ENCODE measurements around the gene SDC3.

The SDC3 gene

DNA sequence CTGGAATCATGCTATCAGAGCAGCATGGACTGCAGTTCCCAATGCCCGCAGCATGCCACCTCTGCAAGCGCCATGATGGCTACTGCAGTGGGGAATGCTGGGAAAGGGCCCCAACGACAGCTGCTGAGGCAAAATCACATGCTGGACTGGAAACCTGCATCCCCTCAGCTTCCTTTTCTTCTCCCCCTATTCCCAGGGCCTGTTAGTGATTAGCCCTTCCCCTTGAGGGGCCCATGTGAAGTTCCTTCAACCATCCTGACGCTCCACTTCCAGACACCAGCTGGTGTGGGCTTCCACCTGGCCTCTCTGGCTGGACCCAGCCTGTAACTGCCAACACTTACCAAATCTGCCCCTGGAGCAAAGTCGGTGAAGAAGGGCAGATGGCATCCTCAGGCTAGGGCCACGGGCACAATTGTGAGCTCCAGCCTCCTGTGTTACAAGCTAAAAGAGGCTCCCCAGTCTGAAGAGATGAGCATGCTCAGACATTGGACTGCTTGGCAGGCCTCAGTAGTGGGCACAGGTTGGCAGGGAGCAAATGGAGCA, 22.1 kb upstream of the SDC3 start:
- H3K9me2 ChIP-seq (replicated peaks; ENCODE audit: control insufficient read depth, low read length), result no peaks in the 10 kb centered on the region
- H3K27ac ChIP-seq (ENCODE audit: low read depth, low read length), result no peak overlapping the region
- no peaks in the 10 kb centered on the region for H3K9me3 ChIP-seq (ENCODE audit: control insufficient read depth, insufficient read depth, low read length)
- H3K36me3 ChIP-seq (ENCODE audit: control insufficient read depth, low read length), result peaks cover 44% of the 10 kb centered on the region
- peaks cover 32% of the 10 kb centered on the region for H3F3A ChIP-seq (ENCODE audit: control insufficient read depth, insufficient read depth)
- TF ChIP-seq, protein P1, sequence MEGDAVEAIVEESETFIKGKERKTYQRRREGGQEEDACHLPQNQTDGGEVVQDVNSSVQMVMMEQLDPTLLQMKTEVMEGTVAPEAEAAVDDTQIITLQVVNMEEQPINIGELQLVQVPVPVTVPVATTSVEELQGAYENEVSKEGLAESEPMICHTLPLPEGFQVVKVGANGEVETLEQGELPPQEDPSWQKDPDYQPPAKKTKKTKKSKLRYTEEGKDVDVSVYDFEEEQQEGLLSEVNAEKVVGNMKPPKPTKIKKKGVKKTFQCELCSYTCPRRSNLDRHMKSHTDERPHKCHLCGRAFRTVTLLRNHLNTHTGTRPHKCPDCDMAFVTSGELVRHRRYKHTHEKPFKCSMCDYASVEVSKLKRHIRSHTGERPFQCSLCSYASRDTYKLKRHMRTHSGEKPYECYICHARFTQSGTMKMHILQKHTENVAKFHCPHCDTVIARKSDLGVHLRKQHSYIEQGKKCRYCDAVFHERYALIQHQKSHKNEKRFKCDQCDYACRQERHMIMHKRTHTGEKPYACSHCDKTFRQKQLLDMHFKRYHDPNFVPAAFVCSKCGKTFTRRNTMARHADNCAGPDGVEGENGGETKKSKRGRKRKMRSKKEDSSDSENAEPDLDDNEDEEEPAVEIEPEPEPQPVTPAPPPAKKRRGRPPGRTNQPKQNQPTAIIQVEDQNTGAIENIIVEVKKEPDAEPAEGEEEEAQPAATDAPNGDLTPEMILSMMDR (IDR thresholded peaks at IDR 0.05; ENCODE audit: low read depth, low read length, poor library complexity, severe bottlenecking), result no peak
- no peak for TF ChIP-seq EZH2phosphoT487 (IDR thresholded peaks at IDR 0.05; ENCODE audit: borderline replicate concordance, low read length)
- H3K4me1 ChIP-seq (ENCODE audit: control insufficient read depth, low read length), result peaks cover 14% of the 10 kb centered on the region
- no peaks in the 10 kb centered on the region for H3K79me2 ChIP-seq (ENCODE audit: control insufficient read depth, low read length)
- no peak overlapping the region for H3K4me2 ChIP-seq (ENCODE audit: low read length)
- H3K27me3 ChIP-seq (ENCODE audit: control insufficient read depth, low read length), result no peaks in the 10 kb centered on the region
- no peak overlapping the region for H3K4me3 ChIP-seq (ENCODE audit: low read length)
- H4K20me1 ChIP-seq (ENCODE audit: control insufficient read depth, insufficient read depth, low read depth, low read length), result no peaks in the 10 kb centered on the region

DNA sequence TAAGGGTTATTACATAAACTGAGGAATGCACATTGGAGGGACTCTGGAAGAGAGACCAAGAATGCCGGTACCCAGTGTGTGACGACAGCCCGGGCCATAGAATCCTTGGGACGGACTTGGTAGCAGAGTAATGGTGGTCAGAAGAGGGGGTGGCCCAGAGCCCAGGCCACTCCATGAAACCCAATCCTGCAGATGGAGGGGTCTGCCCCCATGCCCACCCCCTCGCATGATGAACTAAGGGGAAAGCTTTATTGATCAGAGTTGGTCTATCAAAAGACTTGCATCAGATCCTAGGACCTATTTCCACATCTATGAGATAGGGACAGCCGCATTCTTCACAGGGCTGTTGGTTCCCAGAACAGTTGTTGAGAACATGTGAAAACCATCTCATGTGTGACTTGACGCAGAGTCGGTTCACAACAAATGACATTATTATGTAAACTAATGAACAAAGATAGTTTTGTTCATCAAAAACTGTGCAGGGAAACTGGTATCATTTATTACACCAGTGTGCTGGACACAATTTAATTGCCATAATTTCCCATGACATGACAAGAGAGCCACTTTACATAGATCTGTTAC, 21.5 kb upstream of the SDC3 start:
- Histone ChIP-seq H4K20me1 (ENCODE audit: control insufficient read depth, insufficient read depth, low read depth, low read length) (no peaks in the 10 kb centered on the region), H3K79me2 (ENCODE audit: control insufficient read depth, low read length) (no peaks in the 10 kb centered on the region), H3F3A (ENCODE audit: control insufficient read depth, insufficient read depth) (peaks cover 32% of the 10 kb centered on the region)

GRCh38 chr1:30929135-30929889, 20.8 kb upstream of the SDC3 start:
- no peak overlapping the region for H3K4me3 ChIP-seq (ENCODE audit: low read length)
- H3K36me3 ChIP-seq (ENCODE audit: control insufficient read depth, low read length), result peaks cover 32% of the 10 kb centered on the region
- TF ChIP-seq, protein P1 (IDR thresholded peaks at IDR 0.05; ENCODE audit: low read depth, low read length, poor library complexity, severe bottlenecking), result peak; percentile 91
- no peak for TF ChIP-seq EZH2phosphoT487 (IDR thresholded peaks at IDR 0.05; ENCODE audit: borderline replicate concordance, low read length)
- no peaks in the 10 kb centered on the region for H3K9me2 ChIP-seq (replicated peaks; ENCODE audit: control insufficient read depth, low read length)
- H3K4me2 ChIP-seq (ENCODE audit: low read length), result no peak overlapping the region
- no peaks in the 10 kb centered on the region for H4K20me1 ChIP-seq (ENCODE audit: control insufficient read depth, insufficient read depth, low read depth, low read length)
- H3K27ac ChIP-seq (ENCODE audit: low read depth, low read length), result no peak overlapping the region
- no peaks in the 10 kb centered on the region for H3K79me2 ChIP-seq (ENCODE audit: control insufficient read depth, low read length)
- no peaks in the 10 kb centered on the region for H3K27me3 ChIP-seq (ENCODE audit: control insufficient read depth, low read length)
- H3F3A ChIP-seq (ENCODE audit: control insufficient read depth, insufficient read depth), result peaks cover 32% of the 10 kb centered on the region
- H3K4me1 ChIP-seq (ENCODE audit: control insufficient read depth, low read length), result peaks cover 11% of the 10 kb centered on the region
- no peaks in the 10 kb centered on the region for H3K9me3 ChIP-seq (ENCODE audit: control insufficient read depth, insufficient read depth, low read length)

More for the DNA sequence above, 21.5 kb upstream of the SDC3 start:
- Histone ChIP-seq H3K27me3 (ENCODE audit: control insufficient read depth, low read length) (no peaks in the 10 kb centered on the region), H3K9me3 (ENCODE audit: control insufficient read depth, insufficient read depth, low read length) (no peaks in the 10 kb centered on the region), H3K4me3 (ENCODE audit: low read length) (no peak overlapping the region), H3K4me2 (ENCODE audit: low read length) (no peak overlapping the region), H3K36me3 (ENCODE audit: control insufficient read depth, low read length) (peaks cover 40% of the 10 kb centered on the region), H3K4me1 (ENCODE audit: control insufficient read depth, low read length) (peaks cover 14% of the 10 kb centered on the region), H3K27ac (ENCODE audit: low read depth, low read length) (no peak overlapping the region), H3K9me2 (replicated peaks; ENCODE audit: control insufficient read depth, low read length) (no peaks in the 10 kb centered on the region)
- TF ChIP-seq EZH2phosphoT487 (IDR thresholded peaks at IDR 0.05; ENCODE audit: borderline replicate concordance, low read length), result no peak
- TF ChIP-seq, protein P1 (IDR thresholded peaks at IDR 0.05; ENCODE audit: low read depth, low read length, poor library complexity, severe bottlenecking), result no peak
